Adrenal gland (tissue), 12 donors: ENCODE measurements around the gene MMADHC. TPM values are rescaled to one million over a fixed set of nuclear protein-coding genes. Genes with fewer than 3 reads are reported as not detected.

ENCODE experiments used
- polyA plus RNA-seq, 3 donors: library from polyadenylated mRNA; stranded (reverse); fragments of 200-250 nt in 2 of 3; fragments of 350-450 nt in 1 of 3; fragmentation: Illumina TruSeq in 1 of 3; extraction: RNeasy Lipid Tissue Mini Kit (QIAGEN cat#74804) in 1 of 3; gene quantifications; one replicate each; pipeline ENCODE4 v1.2.3, GENCODE V29; 2013 to 2014
- small RNA-seq, 2 donors: library from RNA; depleted of rRNA; stranded (forward); fragments of <200 nt; gene quantifications; one replicate each; pipeline ENCODE3, GENCODE V24; 2016
- total RNA-seq, 9 donors: library from RNA; depleted of rRNA in 4 of 9; stranded (reverse); fragments of >200 nt in 4 of 9; fragments of 120-200 nt in 1 of 9; fragmentation: NEBNext Ultra II Directional in 1 of 9; extraction: Animal tissue kit (Norgen Biotek cat#: 25700) in 1 of 9; gene quantifications; one replicate each; pipeline versions ENCODE4 v1.1.0 to v1.2.4, GENCODE V29; 2013 to 2023
- donor health status: healthy with polysubstance abuse.
- donor health status: Bipolar disorder and iron deficiency.
- donor health status: DM: yes; HTN: yes; CAD: no.
- donor health status: DM: no; HTN: no; CAD: no.
- donor health status: DM: no; HTN: no; CAD: no.
- donor health status: DM: yes; HTN: yes; CAD: no.

The MMADHC gene
- total and polyA plus RNA-seq, 12 donors = 28.0 to 179 (median 91.0) TPM

Small RNAs within 50 kb of the gene (small RNA-seq; reads per million reads assigned to genes)
- 0 reads per million in 2 donors for gene RNU6-601P
